HL-60 (cell line): Measurements from ENCODE around the gene SCAI.
"Not testable (repeated sequence)": the region's sequence is repeated elsewhere in the genome, so short reads cannot be mapped to it uniquely, and the experiment has no call there.

Experiments used
- CTCF ChIP-seq: IDR thresholded peaks from one replicate; pipeline ENCODE4 v1.5.1; 2011; ENCODE audit warnings: low read length, control low read depth, inconsistent platforms; ENCODE audit not compliant: insufficient read depth
- POLR2AphosphoS5 ChIP-seq: IDR thresholded peaks from 2 replicates; pipeline ENCODE4 v1.6.1; 2012; ENCODE audit warnings: low read depth

- not testable (repeated sequence) for TF ChIP-seq CTCF, POLR2AphosphoS5
Observed at GRCh38 chr9:125179776-125180175, 36.4 kb upstream of the SCAI start.
